Stimulated activated naive CD8-positive, alpha-beta T cell treated with anti-CD3 and anti-CD28 coated beads, Interleukin-15, Interleukin-2, amounts not matched to agents 100 ng/mL and 50 ng/mL, for 24 hours (primary cell): ENCODE data around the gene CD209.
"Not testable (repeated sequence)": the region's sequence is repeated elsewhere in the genome, so short reads cannot be mapped to it uniquely, and the experiment has no call there.

Source experiments
- H3K27ac Mint-ChIP-seq: one replicate; pipeline ENCODE4 v1.8.0; 2021; ENCODE audit warnings: mild to moderate bottlenecking, mixed read lengths
- H3K27me3 Mint-ChIP-seq: one replicate; pipeline ENCODE4 v1.8.0; 2021; ENCODE audit warnings: mixed read lengths
- H3K36me3 Mint-ChIP-seq: one replicate; pipeline ENCODE4 v1.8.0; 2021; ENCODE audit warnings: low read depth, mixed read lengths
- H3K4me1 Mint-ChIP-seq: one replicate; pipeline ENCODE4 v1.8.0; 2021; ENCODE audit warnings: low read depth, mixed read lengths
- H3K4me3 Mint-ChIP-seq: one replicate; pipeline ENCODE4 v1.8.0; 2021; ENCODE audit warnings: mild to moderate bottlenecking, mixed read lengths
- H3K9me3 Mint-ChIP-seq: one replicate; pipeline ENCODE4 v1.8.0; 2021; ENCODE audit warnings: mixed read lengths

CD209 gene

DNA sequence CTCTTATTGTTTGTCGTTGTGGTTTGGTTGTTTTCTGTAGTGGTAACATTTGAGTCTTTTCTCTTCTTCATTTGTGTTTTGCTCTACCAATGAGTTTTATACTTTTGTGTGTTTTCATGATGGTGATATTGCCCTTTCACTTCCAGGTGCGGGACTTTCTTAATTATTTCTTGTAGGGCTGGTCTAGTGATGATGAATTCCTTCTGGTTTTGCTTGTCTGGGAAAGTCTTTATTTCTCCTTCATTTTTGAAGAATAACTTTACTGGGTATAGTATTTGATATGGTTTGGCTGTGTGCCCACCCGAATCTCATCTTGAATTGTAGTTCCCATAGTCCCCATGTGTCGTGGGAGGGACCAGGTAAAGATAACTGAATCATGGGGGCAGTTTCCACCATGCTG lies 8.9 kb upstream of the CD209 start:
- H3K27ac Mint-ChIP-seq = no peak overlapping the region
- H3K9me3 Mint-ChIP-seq = peaks cover 57% of the 10 kb centered on the region
- peaks cover 25% of the 10 kb centered on the region for H3K4me1 Mint-ChIP-seq
- no peak overlapping the region for H3K4me3 Mint-ChIP-seq
- H3K27me3 Mint-ChIP-seq = peaks cover 16% of the 10 kb centered on the region
- H3K36me3 Mint-ChIP-seq = peaks cover 29% of the 10 kb centered on the region

DNA sequence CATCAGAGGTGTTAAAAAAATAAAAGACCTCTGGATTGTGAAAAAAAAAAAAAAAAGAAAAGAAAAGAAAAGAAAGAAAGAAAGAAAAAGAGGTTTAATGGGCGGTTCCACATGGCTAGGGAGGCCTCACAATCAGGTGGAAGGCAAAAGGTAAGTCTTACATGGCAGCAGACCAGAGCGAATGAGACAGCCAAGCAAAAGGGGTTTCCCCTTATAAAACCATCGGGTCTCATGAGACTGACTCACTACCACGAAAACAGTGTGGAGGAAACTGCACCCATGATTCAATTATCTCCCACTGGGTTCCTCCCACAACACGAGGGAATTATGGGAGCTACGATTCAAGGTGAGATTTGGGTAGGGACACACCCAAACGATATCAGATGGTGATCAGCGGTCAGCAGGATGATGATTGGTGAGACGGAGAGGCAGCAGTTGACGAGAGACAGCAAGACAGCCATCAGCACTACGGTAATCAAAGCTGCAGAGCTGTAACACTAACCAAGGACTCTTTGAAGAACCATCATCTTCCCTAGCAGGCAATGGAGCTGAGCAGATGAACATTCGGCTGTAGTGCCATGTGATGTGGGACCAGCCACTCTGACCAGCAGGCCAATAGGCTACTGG lies 3.9 kb upstream of the CD209 start:
- peaks cover 13% of the 10 kb centered on the region for H3K36me3 Mint-ChIP-seq
- no peak overlapping the region for H3K4me3 Mint-ChIP-seq
- H3K27me3 Mint-ChIP-seq = peaks cover 19% of the 10 kb centered on the region
- H3K27ac Mint-ChIP-seq = peak overlapping the region; percentile 57
- peaks cover 46% of the 10 kb centered on the region for H3K9me3 Mint-ChIP-seq
- peaks cover 42% of the 10 kb centered on the region for H3K4me1 Mint-ChIP-seq

DNA sequence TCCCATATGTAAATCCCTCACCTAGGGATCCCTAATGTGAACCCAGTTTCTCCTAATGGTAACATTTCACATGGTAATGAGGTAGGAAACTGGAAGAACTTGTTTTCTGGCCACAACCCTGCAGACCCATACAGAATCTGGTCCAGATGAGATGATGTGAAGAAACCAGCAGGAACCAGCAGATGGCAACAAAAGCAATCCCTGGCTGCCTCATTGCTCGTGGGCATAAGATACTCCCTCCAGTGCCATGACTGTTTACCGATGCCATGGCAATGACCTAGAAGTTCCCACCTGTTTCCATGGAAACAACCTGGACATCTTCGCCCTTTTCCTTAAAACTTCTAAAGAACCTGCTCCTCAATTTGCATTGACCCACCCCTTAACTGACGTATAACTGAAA lies 1.4 kb upstream of the CD209 start:
- no peak overlapping the region for H3K27ac Mint-ChIP-seq
- H3K4me1 Mint-ChIP-seq = peaks cover 44% of the 10 kb centered on the region
- peaks cover 13% of the 10 kb centered on the region for H3K36me3 Mint-ChIP-seq
- peaks cover 21% of the 10 kb centered on the region for H3K27me3 Mint-ChIP-seq
- no peak overlapping the region for H3K4me3 Mint-ChIP-seq
- H3K9me3 Mint-ChIP-seq = peaks cover 23% of the 10 kb centered on the region

DNA sequence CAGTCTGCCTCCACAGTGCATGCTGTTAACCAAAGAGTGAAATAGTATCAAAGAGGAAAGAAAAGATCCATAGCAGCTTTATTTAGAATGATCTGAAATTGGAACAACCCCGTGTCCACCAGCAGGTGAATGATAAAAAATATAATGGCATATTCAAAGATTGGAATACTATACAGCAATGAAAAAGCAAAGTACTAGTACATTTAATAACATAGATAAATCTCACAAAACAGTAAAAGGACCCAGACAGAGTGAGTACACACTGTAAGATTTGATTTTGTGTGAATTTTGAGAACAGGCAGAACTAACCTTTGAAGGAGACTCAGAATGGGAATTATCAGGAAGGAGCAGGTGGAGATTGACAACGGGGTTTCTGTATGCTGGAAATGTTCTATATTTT lies 837 bp upstream of the CD209 start:
- Mint-ChIP-seq H3K4me1 (peaks cover 46% of the 10 kb centered on the region), H3K27me3 (peaks cover 23% of the 10 kb centered on the region), H3K36me3 (peaks cover 10% of the 10 kb centered on the region), H3K9me3 (peaks cover 20% of the 10 kb centered on the region), H3K4me3 (no peak overlapping the region), H3K27ac (no peak overlapping the region)

DNA sequence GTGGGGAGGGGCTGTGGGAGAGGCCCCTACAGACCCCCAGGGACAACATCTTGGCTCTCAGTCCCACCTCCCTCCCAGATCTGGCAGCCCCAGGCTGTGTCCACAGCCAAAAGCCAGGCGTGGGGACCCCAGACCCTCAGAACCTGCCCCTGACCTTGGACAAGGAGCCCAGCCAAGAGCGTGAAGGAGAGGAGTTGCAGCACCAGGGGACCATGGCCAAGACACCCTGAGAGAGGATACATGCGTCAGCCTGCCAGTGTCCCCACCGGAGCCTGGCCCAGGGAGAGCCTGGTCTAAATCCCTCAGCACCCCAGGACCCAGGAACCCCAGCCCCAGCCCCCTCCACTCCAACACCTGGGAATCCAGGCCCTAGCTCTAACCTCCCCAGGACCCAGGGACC lies 1.0 kb downstream of the CD209 start:
- Mint-ChIP-seq H3K27me3 (peaks cover 30% of the 10 kb centered on the region), H3K4me1 (peaks cover 40% of the 10 kb centered on the region), H3K9me3 (peaks cover 16% of the 10 kb centered on the region)
- H3K4me3 Mint-ChIP-seq, H3K36me3 Mint-ChIP-seq, H3K27ac Mint-ChIP-seq: not testable (repeated sequence)

DNA sequence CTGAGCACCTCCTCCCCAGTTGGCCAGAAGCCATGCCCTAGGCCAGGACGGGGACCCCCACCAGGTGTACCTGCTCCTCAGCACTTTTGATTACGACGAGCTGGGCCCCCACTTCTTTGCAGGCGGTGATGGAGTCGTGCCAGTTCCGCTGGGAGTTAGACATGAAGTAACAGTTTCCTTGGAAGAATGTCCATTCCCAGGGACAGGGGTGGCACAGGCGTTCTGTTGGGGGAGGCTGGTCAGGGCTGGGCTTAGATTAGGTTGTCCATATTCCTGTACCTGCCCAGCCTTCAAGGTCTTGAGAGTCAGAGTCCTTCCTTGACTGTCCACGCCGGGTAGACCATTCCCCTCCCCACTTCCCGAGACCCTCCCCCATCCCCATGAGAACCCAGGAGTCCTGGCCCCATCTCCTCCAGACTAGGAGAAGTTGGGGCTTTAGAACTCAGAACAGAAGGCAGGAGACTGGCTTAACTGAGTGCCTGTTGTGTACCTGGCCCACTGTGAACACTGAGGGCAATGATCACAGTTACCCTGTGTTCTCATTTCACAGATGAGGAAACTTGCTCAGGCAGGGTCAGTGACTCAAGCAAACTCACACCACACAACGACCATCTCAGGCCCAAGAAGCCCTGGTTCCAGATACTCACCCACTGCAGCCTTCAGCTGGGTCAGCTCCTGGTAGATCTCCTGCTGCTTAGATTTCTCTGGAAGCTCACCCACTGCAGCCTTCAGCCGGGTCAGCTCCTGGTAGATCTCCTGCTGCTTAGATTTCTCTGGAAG lies 2.3 kb downstream of the CD209 start:
- H3K27ac Mint-ChIP-seq = no peak overlapping the region
- peaks cover 36% of the 10 kb centered on the region for H3K27me3 Mint-ChIP-seq
- H3K36me3 Mint-ChIP-seq = peaks cover under 1% of the 10 kb centered on the region
- H3K4me3 Mint-ChIP-seq = no peak overlapping the region
- H3K9me3 Mint-ChIP-seq = peaks cover 6% of the 10 kb centered on the region
- peaks cover 27% of the 10 kb centered on the region for H3K4me1 Mint-ChIP-seq

DNA sequence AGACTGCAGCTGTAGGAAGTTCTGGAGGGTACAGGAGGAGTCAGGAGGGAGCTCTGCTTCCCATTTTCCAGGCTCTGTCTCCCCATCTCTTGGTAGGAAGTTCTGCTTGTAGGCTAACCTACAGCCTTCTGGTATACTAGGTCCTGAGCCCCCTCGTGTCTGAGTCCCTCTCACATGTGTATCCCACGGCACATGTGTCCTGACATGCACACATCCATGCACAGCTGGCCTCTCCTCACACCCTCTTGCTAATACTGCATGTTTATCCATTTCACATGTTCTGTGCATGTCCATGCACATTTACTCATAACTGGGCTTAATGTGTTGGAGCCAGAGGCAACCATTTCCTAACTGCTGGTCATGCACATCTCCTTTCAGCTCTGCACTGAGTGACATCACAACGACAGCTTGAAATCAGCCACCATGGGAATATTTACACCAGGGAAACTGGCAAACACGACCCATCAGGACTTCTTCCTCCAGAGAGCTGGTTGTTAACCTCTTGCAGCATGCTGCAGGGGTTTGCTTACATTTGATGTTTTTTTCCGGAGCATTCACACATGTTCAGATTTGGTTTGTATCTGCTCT lies 3.0 kb downstream of the CD209 start:
- peaks cover 41% of the 10 kb centered on the region for H3K27me3 Mint-ChIP-seq
- H3K27ac Mint-ChIP-seq = no peak overlapping the region
- H3K36me3 Mint-ChIP-seq = no peaks in the 10 kb centered on the region
- H3K9me3 Mint-ChIP-seq = peaks cover 6% of the 10 kb centered on the region
- no peak overlapping the region for H3K4me3 Mint-ChIP-seq
- H3K4me1 Mint-ChIP-seq = peaks cover 26% of the 10 kb centered on the region

DNA sequence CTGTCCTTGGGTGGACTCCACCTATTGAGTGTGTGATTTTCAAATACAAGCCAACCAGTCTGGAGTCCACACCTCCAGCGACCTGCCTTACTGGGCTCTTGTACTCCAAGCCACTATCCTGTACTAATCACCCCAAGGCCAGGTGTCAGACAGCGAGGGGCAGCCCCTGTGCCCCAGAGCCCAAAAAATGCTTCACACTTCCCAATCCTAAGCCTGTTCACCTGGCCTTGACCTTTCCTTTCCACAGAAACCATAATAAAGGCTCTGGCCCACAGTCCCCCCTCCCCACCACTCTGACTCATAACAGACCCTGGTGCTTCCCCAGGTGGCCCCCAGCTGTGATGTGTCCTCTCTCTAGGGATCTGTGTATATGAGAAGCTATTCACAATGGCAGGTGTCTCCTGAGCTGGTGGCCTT lies 3.9 kb downstream of the CD209 start:
- Mint-ChIP-seq H3K4me3 (no peak overlapping the region), H3K36me3 (no peaks in the 10 kb centered on the region), H3K9me3 (peaks cover 6% of the 10 kb centered on the region), H3K27me3 (peaks cover 44% of the 10 kb centered on the region), H3K27ac (no peak overlapping the region), H3K4me1 (peaks cover 23% of the 10 kb centered on the region)

DNA sequence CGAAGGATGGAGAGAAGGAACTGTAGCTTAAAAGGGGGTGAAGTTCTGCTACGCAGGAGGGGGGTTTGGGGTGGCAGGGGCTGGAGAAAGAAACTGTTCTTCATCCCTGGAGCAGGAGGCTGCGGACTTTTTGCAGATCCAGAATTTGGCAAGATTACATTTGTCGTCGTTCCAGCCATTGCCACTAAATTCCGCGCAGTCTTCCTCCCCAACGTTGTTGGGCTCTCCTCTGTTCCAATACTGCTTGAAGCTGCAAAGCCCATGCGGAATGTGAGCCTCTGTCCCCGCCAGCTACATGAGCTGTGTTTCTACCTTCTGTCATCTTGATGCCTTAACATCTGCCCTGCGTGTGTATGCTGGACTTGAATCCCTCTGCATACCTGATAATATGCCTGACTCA lies 4.3 kb downstream of the CD209 start:
- H3K4me1 Mint-ChIP-seq = peaks cover 26% of the 10 kb centered on the region
- no peak overlapping the region for H3K4me3 Mint-ChIP-seq

DNA sequence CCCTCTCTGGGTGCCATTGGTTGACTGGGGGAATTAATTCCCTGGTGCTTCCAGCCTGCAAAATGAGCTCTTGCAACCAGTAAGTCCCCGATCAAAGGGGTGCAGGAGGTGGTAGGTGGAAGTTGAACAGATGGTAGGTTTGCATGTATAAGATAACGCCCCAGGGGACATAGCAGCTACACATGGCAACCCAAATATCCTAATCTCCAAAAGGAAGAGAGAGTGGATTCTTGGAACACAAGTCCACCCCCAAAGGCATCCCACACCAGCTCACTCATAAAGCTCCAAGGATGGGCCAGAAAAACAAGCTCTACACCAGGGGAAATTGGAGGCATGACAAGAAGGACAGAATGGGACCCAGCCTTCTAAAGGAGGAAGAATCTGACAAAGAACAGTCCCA lies 4.8 kb downstream of the CD209 start:
- H3K9me3 Mint-ChIP-seq = no peaks in the 10 kb centered on the region

More for the DNA sequence above, 4.3 kb downstream of the CD209 start:
- H3K9me3 Mint-ChIP-seq = peaks cover 2% of the 10 kb centered on the region
- no peak overlapping the region for H3K27ac Mint-ChIP-seq
- peaks cover 44% of the 10 kb centered on the region for H3K27me3 Mint-ChIP-seq
- no peaks in the 10 kb centered on the region for H3K36me3 Mint-ChIP-seq

DNA sequence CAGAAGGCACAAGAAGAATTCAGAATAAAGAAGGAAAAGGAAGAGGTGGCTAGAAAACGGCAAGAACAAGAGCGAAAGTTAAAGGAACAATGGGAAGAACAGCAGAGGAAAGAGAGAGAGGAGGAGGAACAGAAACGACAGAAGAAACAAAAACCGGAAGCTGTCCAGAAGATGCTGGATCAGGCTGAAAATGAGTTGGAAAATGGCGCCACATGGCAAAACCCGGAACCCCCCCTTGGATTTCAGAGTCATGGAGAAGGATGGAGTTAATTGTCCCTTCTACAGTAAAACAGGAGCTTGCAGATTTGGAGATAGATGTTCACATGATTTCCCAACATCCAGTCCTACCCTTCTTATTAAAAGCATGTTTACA lies 6.7 kb downstream of the CD209 start:
- H3K9me3 Mint-ChIP-seq = no peaks in the 10 kb centered on the region
- no peak overlapping the region for H3K4me3 Mint-ChIP-seq
- peaks cover 34% of the 10 kb centered on the region for H3K4me1 Mint-ChIP-seq
- peaks cover 48% of the 10 kb centered on the region for H3K27me3 Mint-ChIP-seq
- H3K27ac Mint-ChIP-seq = no peak overlapping the region
- H3K36me3 Mint-ChIP-seq = no peaks in the 10 kb centered on the region

More for the DNA sequence above, 4.8 kb downstream of the CD209 start:
- Mint-ChIP-seq H3K36me3 (no peaks in the 10 kb centered on the region), H3K27ac (no peak overlapping the region), H3K4me1 (peaks cover 30% of the 10 kb centered on the region), H3K27me3 (peaks cover 44% of the 10 kb centered on the region), H3K4me3 (no peak overlapping the region)

DNA sequence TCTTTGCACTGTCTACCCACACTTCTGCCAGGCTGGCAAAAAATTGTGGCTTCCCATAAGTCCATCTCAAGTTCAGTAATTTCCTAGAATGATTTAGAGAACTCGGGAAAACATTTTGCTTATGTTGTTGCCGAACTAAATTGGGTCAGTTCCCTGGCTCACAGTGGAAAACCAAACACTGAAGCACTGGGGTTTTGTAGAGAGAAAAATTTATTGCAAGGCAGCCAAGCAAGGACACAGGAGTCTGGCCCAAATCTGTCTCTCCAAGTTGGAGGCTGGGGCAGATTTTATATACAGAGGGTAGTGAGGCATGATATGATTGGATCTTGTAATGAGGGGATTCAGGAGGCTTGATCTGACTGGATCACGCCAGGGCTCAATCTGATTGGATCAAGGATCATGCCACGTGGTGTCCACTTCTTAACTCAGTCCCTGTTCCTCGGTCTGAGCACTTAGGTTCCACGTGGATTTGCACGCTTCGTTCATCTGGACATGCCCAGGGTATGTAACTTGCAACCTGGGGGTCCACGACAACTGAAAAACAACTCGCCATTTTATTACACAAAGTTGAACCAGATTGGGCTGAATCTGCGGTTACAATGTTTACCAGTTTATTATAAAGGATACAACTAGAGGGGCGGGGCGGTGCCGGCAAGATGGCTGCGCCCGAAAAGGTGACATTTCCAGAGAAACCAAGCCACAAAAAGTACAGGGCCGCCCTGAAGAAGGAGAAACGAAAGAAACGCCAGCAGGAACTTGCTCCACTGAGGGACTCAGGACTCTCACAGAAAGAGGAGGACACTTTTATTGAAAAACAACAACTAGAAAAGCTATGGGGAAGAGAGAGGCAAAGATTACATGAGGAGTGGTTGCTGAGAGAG lies 7.3 kb downstream of the CD209 start:
- H3K36me3 Mint-ChIP-seq = no peaks in the 10 kb centered on the region
- H3K4me1 Mint-ChIP-seq = peaks cover 34% of the 10 kb centered on the region
- peaks cover 53% of the 10 kb centered on the region for H3K27me3 Mint-ChIP-seq
- H3K4me3 Mint-ChIP-seq = no peak overlapping the region
- no peaks in the 10 kb centered on the region for H3K9me3 Mint-ChIP-seq
- H3K27ac Mint-ChIP-seq = no peak overlapping the region

DNA sequence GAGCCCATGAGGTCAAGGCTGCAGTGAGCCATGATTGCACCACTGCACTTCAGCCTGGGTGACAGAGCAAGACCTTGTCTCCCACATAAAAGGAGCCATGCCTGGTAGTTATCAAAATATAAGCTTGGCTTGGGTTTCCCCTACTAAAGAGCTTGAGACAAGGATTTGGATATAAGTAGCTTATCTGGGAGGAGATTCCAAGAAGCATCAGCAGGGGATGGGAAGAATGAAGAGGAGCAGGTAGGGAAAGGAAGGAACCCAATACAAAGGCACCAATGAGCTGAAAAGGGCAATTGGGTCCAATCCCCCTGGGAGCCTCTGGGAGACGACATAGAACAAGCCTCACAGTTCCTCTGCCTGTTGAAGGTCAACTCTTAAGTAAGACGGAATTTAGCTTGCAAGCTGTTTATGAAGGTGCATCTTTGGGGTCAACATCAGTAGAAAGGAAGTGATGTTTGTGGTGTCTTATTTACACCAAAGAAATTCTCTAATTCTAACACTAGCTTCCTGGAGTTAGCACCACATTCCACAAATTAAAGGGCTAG lies 8.1 kb downstream of the CD209 start:
- peak overlapping the region; percentile 48 for H3K27ac Mint-ChIP-seq
- no peak overlapping the region for H3K4me3 Mint-ChIP-seq
- no peaks in the 10 kb centered on the region for H3K9me3 Mint-ChIP-seq
- peaks cover 47% of the 10 kb centered on the region for H3K27me3 Mint-ChIP-seq
- no peaks in the 10 kb centered on the region for H3K36me3 Mint-ChIP-seq
- H3K4me1 Mint-ChIP-seq = peaks cover 29% of the 10 kb centered on the region

DNA sequence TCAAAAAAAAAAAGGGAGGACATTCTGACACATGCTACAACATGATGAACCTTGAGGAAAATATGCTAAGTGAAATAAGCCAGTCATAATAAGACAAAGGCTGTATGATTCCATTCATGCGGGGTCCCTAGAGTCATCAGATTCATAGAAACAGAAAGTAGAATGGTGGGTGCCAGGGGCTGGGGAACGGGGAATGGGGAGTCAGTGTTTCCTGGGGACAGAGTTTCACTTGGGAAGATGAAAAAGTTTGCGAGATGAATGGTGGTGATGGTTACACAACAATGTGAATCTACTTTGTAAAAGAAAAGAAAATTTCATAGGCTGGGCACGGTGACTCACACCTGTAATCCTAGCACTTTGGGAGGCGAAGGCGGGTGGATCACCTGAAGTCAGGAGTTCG lies 9.3 kb downstream of the CD209 start:
- H3K27ac Mint-ChIP-seq = peak overlapping the region; percentile 63
- H3K27me3 Mint-ChIP-seq = peaks cover 46% of the 10 kb centered on the region
- no peak overlapping the region for H3K4me3 Mint-ChIP-seq
- peaks cover 19% of the 10 kb centered on the region for H3K4me1 Mint-ChIP-seq
- H3K36me3 Mint-ChIP-seq = no peaks in the 10 kb centered on the region
- no peaks in the 10 kb centered on the region for H3K9me3 Mint-ChIP-seq
